HK-2 (cell line): ENCODE results near the gene SDCCAG8.
A peak's percentile ranks its signal among the peaks of the same experiment; 100 is the strongest.

Experiments
- DNase-seq: peaks from one replicate; pipeline ENCODE4 v3.0.0-alpha.2; 2018; ENCODE audit not compliant: unreplicated experiment

Gene SDCCAG8

DNA sequence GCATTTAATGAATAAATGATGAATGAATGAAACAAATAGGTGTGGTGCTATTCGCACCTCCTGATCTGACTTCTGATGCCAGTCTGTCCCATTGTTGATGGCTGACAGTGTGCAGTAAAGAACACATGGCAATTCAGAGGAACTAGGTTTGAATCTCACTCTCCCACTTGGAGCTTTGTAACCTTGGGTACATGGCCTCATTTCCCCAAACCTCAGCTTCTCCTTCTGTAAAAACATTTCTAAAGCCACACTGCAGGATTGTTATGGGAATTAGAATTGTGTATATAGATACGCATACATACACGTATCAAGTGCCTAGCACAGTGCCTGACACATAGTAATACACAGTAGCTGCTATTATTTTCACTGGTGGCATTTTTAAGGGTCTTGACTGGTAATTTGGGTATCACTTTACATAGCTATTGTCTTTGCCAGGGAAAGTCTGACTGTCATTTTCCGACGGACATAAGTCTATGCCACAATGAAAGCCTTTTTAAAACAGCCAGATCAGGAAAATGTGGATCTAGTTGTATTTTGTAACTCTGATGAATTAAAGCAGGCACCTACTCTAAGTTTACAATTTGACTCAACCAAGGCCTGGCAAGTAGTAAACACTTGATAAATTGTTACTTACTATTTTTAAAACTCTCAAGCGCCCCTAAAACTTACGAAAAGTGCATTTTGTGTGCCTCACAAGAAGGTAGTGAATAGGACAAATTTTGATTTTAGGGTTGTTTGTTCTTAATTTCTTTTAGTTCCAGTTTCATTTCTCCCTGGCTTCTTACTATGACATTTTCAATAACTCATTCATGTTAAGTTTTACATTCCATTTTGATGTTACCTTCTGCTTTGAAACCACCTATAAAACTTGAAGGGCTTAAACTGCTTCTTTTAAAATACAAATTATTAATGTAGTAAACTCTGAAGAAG, 164.4 kb downstream of the SDCCAG8 start:
- no peak for DNase-seq

- DNase-seq = no peak
Measured at GRCh38 chr1:243420946-243421685, 165.3 kb downstream of the SDCCAG8 start.

DNA sequence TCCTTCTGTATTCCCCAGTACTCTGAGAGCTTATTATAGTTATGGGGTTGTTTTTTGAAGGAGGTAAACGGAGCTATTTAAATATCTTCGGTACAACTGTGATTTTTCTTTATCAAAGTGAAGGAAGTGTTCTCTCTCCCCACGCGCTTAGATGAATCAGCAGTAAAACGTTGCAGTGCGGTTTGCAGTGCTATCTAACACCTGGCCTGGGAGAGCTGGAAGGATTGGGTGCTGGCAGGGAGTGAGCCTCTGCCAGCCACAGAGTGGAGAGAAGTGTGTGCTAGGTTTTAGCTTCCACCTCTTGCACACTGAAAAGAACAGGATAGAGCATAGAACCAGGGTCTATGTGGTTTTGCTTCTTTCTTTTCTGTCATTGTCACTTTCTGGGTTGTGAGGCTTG, 165.9 kb downstream of the SDCCAG8 start:
- DNase-seq = peak; percentile 60

DNA sequence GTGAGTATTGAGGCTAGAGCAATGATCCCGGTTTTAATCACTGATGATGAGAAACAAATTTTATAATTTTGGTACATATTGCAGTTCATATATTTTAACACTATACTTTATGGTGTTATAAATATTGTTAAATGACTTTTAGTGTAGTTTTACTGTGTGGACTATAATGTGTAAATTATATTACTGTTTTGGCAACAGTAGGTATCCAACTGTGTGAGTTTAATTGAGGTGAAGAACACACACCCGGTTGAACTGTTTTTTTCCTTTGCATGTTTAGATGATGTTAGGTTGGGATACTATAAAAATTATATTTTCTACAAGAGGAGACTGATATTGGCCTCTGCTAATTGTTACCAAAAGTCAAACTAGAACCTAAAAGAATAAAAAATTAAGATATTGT, 166.5 kb downstream of the SDCCAG8 start:
- DNase-seq = no peak

DNA sequence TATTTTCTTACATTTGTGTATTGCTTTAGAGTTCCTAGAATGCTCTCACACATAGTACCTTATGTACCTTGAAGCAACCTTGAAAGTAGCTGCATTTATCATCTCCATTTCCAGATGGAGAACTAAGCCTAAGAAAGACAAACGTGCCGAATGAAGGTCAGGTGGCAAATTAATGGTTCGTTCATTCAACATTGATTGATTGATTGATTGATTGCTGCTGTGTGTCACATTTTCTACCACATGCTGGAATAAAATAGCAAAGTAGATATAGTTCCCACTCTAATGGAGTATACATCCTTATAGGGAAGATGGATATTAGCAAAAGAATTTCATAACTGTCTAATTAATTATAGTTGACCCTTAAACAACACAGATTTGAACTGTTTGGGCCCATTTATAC, 172.2 kb downstream of the SDCCAG8 start:
- DNase-seq = no peak

GRCh38 chr1:243428617-243429342, 172.9 kb downstream of the SDCCAG8 start:
- DNase-seq = no peak

DNA sequence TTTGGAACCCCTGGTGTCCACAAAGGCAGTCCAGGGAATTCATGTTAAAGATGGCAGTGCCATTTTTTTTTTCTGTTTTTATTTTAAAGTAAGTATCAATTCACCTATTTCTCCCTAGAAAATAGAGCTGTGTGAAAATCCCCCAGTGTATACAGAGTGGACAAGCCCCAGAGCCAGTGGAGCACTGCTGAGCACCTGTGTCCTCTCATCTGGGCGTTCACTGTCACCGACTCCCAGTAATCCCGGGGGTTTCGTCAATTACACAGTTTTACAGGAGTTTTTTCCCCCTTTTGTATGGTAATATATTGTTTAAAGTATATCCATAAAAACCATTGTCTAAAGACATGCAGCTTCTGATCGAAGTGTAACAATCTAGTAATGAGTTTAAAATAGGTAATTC, 175.8 kb downstream of the SDCCAG8 start:
- DNase-seq = no peak

- no peak for DNase-seq
Measured at GRCh38 chr1:243432136-243432535, 176.3 kb downstream of the SDCCAG8 start.

DNA sequence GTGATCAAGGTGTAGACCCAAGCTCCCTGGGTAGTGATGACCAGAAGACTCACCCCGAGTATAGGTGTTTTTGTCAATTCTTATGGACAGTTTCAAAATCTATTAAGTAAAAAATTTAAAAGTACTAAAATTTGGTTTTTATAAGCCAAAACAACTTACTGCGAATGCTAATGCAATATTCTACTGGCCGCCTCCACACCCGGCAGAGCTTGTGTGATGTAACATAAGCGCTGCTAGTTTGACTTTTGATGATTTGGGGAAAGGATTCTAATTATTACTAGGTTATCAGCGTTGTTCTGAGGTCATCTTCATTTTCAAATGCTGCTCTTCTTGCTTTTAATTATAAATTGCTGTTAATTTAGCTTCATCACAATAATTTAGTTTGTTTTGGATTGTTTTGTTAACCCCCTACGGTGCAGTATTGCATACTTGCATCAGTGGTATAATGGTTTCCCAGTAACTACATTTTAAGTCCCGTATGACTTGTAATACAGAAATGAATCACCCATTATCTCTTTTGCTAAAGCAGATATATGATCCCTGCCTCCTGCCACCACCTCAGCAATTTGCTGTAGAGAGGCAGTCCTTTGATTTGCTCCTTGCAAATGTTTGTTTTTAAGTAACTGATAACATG, 178.0 kb downstream of the SDCCAG8 start:
- DNase-seq = no peak

- no peak for DNase-seq
Measured at GRCh38 chr1:243434594-243434993, 178.8 kb downstream of the SDCCAG8 start.

DNA sequence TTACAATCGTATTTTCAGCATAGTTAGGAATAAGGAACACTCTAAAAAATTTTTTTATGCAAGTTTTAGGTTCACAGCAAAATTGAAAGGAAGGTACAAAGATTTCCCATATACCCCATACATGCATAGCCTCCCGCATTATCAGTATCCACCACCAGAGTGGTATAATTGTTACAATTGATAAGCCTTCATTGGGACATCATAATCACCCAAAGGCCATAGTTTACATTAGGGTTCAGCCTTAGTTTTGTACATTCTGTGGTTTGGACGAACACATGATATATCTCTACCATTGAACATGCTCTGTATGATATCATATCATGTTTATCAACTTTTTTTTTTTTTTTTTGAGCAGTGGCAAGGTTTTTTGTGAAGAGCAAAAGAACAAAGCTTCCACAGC, 180.0 kb downstream of the SDCCAG8 start:
- DNase-seq = no peak

DNA sequence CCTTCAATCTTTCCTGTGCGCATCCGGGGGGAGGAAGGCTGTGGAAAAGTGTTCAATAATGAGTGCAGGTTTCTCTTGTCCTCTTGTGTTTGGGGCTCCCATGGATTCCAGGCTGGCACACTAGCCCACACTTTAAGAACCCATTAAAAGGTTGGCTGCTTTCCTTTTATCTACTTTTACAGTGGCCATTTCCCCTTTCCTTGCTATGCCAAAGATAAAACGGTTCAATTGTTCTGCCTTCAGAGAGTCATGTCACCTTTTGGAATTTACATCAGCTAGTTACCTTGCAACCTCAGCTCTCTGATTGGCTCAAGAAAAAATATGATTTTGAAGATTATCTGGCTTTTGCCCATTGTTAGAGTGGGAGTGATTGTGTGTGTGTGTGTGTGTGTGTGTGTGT, 182.3 kb downstream of the SDCCAG8 start:
- no peak for DNase-seq

DNA sequence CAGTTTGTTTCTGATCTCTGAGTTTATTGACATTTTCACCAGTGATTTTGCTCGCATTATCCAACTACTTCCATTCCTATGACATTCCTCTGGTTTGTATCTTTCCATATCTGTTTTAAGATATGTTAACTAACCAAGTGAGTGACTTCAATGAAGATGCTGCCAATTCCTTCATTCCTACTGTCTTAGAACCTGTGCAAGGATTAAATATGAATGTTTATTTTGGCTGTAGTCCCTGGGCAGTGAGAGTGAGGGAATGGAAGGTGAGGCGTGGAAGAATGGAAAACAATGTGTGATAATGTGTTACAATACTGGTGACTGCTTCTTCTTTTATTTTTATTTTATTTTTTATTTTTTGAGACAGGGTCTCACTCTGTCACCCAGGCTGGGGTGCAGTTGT, 183.0 kb downstream of the SDCCAG8 start:
- DNase-seq = no peak

DNA sequence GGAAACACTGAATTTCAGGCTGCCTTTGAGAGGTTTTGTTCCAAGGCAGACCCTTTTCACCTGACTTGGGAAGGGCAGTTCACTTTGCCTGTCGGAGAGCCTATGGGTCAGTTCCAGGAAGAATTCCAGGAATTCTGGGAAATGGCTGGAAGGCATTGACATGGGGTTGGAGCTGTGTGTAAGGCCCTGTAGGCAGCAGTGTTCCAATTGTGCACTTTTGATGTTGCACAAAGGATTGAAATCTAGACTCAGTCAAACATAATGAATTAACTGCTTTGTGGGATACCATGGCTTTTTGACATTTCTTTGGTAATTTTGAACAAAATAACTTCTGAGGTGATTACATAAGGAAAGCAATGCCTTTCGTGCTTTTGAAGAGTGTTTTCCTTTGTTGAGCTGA, 184.6 kb downstream of the SDCCAG8 start:
- no peak for DNase-seq

DNA sequence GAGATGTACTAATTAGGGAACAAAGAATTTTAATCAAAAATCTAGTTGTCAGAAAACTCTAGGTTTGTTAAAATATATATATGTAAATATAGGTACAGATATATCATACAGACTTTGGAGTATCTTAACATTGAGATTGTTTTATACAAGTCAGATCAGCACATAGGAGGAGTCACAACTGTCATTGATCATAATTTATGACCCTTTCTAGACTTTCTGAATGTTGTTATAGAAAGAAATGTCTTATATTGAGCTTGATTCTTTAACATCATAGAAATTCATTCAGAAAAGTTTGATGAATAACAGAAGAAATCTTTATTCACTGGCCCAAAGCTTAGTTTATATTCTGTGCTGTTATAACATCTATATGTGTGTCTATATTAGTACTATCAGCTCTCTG, 185.8 kb downstream of the SDCCAG8 start:
- DNase-seq = no peak

GRCh38 chr1:243443557-243443956, 187.7 kb downstream of the SDCCAG8 start:
- no peak for DNase-seq

GRCh38 chr1:243447347-243447746, 191.5 kb downstream of the SDCCAG8 start:
- DNase-seq = no peak

DNA sequence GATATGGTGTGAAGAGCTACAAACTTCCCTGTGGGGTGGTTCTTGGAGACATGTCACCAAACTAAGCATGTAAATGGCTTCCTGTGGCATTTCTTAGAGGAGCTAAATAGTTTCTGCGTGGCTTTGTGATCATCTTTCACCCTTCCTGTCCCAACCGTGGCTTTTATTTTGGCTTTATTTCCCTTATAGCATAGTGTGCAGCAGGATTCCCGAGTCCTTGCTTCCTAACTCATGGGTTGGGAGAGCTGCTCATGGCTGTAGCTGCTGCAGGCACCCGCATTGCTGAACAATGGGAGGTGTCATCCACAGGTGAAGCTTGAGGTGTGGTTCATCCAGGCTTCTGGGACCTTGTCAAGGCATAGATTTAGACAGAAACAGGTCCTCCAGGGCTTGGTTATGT, 192.0 kb downstream of the SDCCAG8 start:
- no peak for DNase-seq

- DNase-seq = no peak
Measured at GRCh38 chr1:243449373-243449772, 193.5 kb downstream of the SDCCAG8 start.

DNA sequence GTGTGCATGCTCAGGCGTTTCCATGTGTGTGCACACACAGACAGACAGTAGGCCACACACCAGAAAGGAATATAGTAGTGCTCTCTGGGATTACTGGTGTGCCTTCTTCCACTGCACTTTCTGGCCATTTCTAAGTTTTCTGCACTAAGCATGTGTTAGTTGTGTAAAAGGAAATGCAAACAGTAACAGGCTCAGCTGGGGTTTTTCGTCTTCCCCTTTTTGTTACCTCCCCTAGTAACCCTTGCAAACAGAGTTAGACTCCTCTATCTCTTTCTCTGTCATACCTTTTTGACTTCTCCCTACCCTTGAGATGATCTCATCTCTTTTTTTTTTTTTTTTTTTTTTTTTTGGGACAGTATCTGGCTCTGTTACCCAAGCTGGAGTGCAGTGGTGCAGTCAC, 196.3 kb downstream of the SDCCAG8 start:
- DNase-seq = no peak

DNA sequence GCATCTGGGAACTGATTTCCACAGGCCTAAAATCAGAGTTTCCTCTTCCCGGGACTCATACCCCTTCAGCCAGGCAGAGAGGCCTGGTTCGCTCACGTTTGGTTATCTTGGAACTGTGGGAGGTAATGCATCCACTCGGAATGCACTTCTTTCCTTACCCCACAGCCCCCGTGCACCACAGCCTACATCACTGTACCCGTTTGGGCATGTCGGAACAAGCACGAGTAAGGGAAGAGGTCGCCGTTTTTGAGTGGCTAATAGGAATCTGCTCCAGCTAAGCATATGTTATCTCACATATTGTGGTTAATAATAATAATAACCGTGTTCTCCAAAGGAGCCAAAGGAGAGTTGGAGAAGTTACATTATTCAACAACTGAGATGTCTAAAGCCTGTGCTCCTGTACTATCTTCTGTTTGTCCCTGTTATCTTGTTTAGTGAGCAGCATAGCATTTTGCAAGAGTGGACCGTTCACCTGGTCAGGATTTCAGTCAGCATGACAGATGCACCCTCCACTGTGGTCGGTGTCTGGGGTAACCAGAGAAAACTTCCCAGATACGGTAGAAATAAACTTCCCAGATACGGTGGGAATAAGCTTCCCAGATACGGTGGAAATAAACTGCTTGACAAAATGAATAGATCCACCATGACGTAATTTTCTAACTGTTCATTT, 198.6 kb downstream of the SDCCAG8 start:
- DNase-seq = no peak
